GM10847 (cell line): ENCODE results near the gene TRAPPC14.

ENCODE experiments used
- POLR2A ChIP-seq: IDR thresholded peaks from 2 replicates; pipeline ENCODE4 v1.6.1; 2011; ENCODE audit not compliant: insufficient read length; ENCODE audit errors: extremely low read depth

TRAPPC14 gene

DNA sequence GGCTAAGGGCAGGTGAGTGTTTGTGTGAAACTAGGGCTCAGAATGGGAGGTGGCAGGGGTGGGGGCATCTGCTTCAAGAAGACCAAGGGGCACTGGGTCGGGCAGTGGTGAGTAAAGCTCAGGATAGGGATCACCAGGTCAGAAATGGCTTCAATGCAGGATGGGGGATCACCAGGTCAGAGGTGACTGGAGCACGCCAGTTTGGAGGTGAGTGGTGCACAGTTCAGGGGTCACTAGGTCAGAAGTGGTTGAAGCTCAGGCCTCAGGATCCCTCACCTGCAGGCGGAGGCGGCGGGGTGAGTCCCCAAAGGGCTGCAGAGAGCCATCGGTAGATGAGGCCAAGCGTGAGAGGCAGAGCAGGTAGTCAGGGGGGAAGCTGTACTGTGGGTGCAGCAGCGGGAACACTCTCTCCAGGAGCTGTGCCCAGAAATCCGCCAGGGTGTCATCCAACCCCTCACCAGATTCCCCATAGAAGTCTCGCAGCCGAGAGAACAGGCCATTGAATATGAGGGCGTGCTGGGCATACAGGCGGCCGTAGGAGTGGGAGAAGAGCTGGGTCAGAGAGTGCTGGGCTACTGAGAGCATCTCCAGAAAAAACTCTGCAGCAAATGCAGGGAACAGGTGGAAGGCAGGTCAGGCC lies 16.9 kb upstream of the TRAPPC14 start:
- TF ChIP-seq POLR2A, result no peak

GRCh38 chr7:100174582-100174981 lies 16.1 kb upstream of the TRAPPC14 start:
- TF ChIP-seq POLR2A, result no peak

DNA sequence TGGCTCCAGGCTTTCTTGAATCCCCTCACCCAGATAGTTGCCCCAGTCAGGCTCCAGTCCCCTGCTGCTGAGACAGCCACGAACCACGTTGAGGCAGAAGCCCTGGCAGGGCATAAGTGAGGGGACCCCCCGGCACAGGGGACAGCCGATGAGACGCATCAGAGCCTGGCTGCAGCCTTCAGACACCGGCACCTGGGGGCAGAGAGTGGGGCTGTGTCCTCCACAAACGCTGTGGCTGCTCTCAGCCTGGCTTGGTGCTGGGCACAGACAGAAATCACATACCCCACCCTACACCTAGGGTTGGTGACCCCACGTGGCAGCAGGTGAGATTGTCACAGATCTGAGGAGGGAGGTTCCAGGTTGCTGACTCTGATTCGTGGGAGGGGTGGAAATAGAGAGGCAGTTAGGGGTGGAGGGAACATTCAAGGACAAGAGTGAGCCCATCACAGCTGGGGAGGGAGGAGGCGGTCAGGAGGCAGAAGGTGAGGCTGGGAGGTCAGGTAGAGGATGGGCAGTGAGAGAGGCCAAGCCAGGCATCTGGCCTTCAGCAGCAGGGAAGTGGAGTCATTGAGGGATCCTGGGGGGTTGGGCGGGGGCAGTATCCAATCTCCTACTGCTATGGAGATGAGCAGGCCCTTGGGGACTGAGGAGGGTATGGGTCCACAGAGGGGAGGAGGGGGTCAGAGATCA lies 15.4 kb upstream of the TRAPPC14 start:
- no peak for TF ChIP-seq POLR2A

- TF ChIP-seq POLR2A, result no peak
Observed at GRCh38 chr7:100171840-100172239, 13.3 kb upstream of the TRAPPC14 start.

- no peak for TF ChIP-seq POLR2A
Observed at GRCh38 chr7:100171087-100171681, 12.7 kb upstream of the TRAPPC14 start.

- no peak for TF ChIP-seq POLR2A
Observed at GRCh38 chr7:100170101-100170897, 11.8 kb upstream of the TRAPPC14 start.

DNA sequence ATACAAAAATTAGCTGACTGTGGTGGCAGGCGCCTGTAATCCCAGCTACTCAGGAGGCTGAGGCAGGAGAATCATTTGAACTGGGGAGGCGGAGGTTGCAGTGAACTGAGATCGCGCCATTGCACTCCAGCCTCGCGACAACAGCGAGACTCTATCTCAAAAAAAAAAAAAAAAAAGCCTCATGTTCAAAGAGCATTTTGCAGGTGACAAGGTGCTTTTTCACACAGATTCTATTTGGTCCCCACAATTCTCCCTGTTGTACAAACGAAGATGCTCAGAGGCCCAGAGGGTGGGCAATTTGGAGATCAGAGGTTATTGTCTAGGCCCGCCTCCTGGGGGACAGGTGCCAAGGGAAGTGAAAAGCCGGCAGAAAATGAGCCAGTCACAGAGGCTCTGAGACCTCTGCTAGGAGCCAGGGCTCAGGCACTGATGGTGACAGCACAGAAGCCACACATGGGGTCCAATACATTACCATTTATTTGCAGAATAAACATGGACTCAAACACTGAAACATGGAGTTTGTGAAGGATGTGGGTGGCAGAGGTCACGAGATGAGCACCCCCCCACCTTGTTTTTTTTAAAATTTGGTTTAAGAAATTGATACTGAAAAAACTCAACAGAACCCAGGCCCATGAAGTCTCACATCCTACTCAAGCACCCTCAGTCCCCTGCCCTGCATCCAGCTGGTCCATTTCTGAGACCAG lies 10.8 kb upstream of the TRAPPC14 start:
- TF ChIP-seq POLR2A, result no peak

DNA sequence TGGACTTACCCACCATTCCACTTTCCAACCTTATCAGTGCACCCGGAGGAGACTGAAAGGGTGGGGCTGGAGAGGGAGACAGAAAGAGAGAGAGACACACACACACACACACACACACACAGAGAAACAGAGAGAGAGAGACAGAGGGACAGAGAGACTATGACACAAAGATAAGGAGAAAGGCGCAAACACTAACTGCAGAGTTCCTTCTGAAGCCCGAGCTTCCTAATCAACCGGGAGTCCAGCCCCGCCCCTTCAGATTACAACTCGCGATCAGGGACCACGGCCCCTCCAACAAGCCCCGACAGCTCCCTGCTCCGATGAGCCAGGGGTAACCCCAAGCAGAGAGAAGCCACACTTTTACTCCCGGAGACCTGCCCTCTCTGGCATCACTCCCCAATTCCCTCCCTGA lies 9.4 kb upstream of the TRAPPC14 start:
- no peak for TF ChIP-seq POLR2A

DNA sequence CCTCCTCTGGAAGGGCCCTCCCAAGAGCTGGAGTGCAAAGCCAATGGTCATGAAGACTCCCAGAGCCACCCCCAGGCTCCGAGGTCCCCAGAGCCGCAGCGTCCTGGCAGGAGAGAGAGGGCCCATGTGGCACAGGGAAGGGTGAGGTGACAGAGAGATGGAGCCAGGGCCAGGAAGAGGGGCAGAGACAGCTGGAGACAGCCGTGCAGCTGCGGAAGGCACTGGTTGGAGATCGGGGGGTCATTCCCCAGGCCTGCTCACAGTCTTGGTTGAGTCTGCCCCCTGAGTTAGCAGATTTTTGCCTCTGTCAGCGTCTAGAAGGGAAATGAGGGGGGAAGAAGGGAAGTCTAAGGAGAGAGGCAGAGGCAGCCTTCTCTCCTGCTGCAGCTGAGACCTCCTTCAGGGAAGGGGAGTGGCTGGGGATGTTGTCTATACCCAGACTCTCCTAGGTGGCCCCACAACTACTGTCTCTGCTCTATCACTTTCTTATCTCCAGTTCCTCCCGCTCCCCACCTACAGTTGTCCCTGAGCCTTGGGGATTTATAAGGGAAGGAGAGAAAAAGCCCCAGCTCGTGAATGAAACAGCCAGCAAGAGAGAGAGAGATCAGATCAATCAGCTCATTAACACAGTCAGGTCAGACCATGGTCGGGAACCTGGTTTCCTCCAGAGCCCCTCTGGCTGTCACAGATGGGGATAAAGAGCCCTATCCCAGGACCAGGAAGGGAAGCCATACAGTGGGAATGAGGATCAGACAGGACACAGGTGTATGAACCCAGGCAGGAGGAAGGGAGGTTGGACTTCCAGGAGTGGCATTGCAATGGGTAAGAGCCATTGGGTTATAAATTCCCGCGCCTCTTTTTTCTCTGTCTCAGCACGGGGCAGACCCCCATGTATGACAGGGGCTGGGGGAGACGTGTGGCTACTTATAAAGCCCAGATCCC lies 8.7 kb upstream of the TRAPPC14 start:
- no peak for TF ChIP-seq POLR2A

- TF ChIP-seq POLR2A, result no peak
Observed at GRCh38 chr7:100166317-100166940, 7.9 kb upstream of the TRAPPC14 start.

- TF ChIP-seq POLR2A, result no peak
Observed at GRCh38 chr7:100163871-100164270, 5.3 kb upstream of the TRAPPC14 start.

- no peak for TF ChIP-seq POLR2A
Observed at GRCh38 chr7:100163006-100163531, 4.5 kb upstream of the TRAPPC14 start.

DNA sequence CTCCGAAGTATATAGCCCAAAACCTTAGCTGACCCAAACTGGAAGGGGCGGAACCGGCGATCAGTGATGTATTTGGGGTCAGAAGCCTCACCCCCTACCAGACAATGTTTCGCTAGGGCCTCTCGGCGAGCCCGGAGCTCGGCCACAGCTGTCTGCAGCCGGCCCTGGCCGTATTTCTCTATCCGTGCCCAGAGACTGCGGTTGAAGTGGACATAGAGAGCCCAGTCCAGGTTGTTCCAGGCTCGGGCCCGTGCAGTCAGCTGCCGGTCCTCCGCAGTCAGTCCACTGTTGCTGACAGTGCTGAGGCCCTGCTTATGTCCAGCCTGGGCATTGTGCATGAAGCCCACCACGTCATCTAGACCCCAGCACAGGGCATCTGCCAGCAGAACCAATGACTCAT lies 1.5 kb upstream of the TRAPPC14 start:
- no peak for TF ChIP-seq POLR2A

GRCh38 chr7:100159099-100159623 lies 638 bp upstream of the TRAPPC14 start:
- no peak for TF ChIP-seq POLR2A
